HL-60 (cell line): Measurements from ENCODE around the gene CD34.

Experiments used
- CTCF ChIP-seq: IDR thresholded peaks from one replicate; pipeline ENCODE4 v1.5.1; 2011; ENCODE audit warnings: low read length, control low read depth, inconsistent platforms; ENCODE audit not compliant: insufficient read depth
- GABPA ChIP-seq: IDR thresholded peaks from 2 replicates; pipeline ENCODE4 v1.6.1; 2012; ENCODE audit warnings: low read depth
- POLR2AphosphoS5 ChIP-seq: IDR thresholded peaks from 2 replicates; pipeline ENCODE4 v1.6.1; 2012; ENCODE audit warnings: low read depth
- REST ChIP-seq: IDR thresholded peaks from 2 replicates; pipeline ENCODE4 v1.6.1; 2012; ENCODE audit warnings: low read depth; ENCODE audit not compliant: insufficient replicate concordance
- SPI1 ChIP-seq: IDR thresholded peaks from 2 replicates; pipeline ENCODE4 v1.6.1; 2012; ENCODE audit warnings: low read depth, mild to moderate bottlenecking, borderline replicate concordance

GRCh38 chr1:207959141-207959825 lies 48.4 kb upstream of the CD34 start:
- TF ChIP-seq CTCF, result no peak
- TF ChIP-seq REST, result no peak
- no peak for TF ChIP-seq POLR2AphosphoS5
- TF ChIP-seq SPI1, result no peak
- TF ChIP-seq GABPA, result no peak
